B cell (primary cell): Measurements from ENCODE around the gene RHOBTB1.

Experiments
- CTCF ChIP-seq: fragments of 200-600 bp; IDR thresholded peaks from one replicate; pipeline ENCODE4 v1.8.0; 2022; ENCODE audit warnings: antibody characterized with exemption, mild to moderate bottlenecking
- EZH2 ChIP-seq: IDR thresholded peaks from 2 replicates; pipeline ENCODE4 v1.6.1; 2012; ENCODE audit warnings: borderline replicate concordance, low read depth, mild to moderate bottlenecking, moderate library complexity, low read length; ENCODE audit not compliant: insufficient read depth, poor library complexity, severe bottlenecking

- no peak for TF ChIP-seq CTCF
- no peak for TF ChIP-seq EZH2
These were observed 90.9 kb downstream of the RHOBTB1 start for GRCh38 chr10:60853107-60853506.
